HK-2 (cell line): Measurements from ENCODE around the gene OVOL1.
"Not testable (repeated sequence)": the region's sequence is repeated elsewhere in the genome, so short reads cannot be mapped to it uniquely, and the experiment has no call there.

Source experiments
- DNase-seq: peaks from one replicate; pipeline ENCODE4 v3.0.0-alpha.2; 2018; ENCODE audit not compliant: unreplicated experiment

OVOL1 gene

DNA sequence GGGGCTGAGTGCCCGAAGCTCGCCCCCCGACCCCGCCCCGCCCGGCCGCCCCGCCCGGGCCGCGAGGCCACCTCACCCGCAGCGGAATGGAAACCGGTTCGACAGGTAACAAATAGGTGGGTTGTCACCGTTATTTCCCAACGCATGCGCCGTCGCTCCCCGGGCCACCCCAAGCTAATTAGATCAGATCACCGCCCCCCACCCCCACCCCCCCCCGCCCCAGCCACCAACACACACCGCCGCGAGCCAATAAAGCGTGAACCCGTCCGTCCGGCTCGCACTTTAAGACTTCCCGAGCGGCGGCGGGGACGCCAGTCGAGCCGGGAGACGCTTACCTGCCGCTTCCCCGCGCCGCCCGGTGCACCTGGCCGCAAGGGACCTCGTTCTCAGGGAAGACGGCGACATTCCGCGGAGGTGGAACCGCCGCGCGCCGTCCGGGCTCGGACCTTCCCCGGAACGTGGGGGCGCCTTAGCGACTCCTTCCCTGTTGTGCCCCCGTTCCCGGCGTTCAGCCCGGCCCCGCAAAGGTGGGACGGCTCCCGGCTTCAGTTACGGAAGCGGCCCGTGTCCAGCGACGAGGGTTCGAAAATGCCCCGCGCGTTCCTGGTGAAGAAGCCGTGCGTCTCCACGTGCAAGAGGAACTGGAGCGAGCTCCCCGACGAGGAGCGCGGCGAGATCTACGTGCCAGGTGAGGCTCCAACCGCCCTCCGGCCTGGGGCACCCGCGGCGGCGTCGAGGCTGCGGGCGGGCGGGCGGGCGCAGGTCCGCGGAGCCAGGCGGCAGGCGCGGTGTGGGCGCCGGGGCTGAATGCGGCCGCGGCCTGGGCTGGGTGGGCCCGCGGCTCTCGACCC is at the start of gene OVOL1:
OVOL1 (plus strand) TSS at position 278 of the 851 bp plus-strand sequence; CDS start at position 589, 311 bp downstream.
- no peak for DNase-seq

DNA sequence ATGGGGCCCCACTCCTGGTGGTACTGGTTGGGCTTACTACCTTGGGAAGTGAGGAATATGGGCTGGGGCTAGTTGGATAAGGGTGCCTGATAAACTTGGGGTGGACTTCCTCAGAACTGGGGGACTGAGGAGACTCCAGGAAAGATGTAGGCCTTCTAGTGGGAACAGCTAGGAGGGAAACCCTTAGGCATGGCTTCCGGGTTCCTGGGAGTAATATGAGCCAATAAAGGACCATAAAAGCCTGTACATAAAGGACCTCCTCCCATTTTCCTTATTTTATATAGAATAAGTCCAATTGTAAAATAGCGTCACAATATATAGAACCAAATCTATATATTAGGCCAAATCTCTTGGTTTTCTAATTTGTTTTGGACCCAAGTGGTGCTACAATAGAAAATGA is 47.8 kb upstream of the OVOL1 start:
- DNase-seq, result no peak

DNA sequence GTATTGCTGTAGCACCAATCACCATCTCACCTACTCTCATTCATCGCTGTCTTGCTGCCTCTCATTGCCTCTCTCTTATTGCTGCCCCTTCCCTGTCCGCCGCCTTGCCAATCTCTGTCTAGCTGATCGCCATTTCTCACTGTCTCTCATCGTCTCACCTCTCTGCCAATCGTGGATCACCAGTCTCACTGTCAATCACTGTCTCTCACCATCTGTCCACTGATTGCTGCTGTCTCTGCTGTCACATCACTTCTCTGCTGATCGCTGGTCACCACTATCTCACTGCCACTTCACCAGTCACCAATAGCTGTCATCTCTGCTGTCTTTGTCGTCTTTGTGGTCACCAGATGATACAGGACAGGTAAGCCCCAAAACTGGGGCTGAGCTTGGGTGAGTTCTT is 45.7 kb upstream of the OVOL1 start:
- DNase-seq, result no peak

DNA sequence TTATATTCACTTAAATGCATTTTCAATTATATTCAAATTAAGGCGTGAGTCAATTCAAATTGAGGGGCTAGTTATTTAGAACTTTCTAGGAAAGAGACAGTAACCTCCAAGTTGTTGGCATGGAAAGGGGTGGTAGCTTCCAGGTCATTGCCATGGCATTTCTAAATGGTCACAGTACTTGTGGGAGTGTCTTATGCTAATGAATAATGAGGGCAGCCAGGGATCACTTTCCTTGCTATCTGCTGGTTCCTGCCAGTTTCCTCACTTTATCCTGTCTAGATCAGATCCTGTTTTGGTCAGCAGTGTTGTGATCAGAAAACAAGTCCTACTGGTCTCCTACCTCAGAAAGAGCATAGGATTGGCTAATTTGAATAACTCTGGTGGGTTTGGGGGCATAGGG is 44.5 kb upstream of the OVOL1 start:
- DNase-seq, result no peak

DNA sequence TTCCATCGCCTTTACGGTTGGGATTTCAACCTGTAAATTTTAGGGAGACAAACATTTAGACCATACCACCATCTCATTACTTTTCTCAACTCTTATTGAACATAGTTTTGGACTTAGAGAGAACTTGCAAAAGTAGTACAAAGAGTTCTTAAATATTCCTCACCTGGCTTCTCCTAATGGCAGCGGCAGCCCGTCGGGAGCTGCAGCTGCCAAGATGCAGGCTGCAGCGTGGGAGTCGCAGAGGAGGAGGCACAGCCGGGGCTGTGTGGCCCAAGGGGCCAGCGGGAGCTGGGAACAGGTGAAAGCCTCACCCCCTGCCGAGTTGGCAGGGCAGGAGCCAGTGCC is 43.2 kb upstream of the OVOL1 start:
- no peak for DNase-seq

DNA sequence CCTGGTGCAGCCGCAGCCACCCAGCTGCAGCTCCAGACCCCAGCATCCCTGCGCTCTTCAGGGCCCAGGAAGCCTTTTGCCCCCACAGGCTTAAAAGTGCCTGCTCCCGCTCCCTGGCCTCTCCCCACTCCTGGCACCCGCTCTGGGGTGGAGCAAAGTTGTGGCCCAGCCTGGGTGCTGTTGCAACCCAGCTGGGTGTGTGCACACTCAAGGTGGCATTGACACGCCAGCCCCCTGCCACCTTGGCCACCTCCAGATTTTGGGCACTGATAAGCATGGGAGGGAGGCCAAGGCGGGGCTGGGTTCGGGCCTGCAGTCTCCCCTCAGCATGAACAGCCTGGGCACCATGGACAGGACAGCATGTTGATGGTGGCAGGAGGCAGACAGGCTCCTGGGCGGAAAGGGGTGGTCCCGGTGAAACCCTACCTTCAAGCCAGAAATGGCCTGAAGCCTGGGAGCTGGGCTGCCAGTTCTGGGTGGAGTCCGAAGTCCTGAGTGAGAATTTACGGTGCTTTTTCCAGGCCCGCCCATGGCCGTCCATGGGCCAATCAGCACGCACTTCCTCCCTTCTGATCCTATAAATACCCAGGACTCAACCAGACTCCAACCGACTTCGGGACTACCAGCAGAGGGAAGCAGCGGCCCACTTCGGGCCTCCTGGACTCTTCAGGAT is 42.7 kb upstream of the OVOL1 start:
- no peak for DNase-seq

DNA sequence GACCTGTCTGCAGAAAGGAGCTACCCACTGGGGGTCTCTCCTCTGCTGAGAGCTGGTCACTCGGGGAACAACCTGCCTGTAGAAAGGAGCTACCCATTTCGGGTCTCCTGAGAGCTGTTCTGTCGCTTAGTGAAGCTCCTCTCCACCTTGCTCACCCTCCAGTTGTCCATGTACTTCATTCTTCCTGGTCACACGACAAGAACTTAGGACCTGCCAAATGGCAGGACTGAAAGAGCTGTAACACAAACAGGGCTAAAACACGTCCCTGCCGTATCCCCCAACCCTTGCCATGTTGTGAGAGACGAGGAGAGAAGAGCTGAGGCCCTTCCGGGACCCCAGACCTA is 42.2 kb upstream of the OVOL1 start:
- no peak for DNase-seq

DNA sequence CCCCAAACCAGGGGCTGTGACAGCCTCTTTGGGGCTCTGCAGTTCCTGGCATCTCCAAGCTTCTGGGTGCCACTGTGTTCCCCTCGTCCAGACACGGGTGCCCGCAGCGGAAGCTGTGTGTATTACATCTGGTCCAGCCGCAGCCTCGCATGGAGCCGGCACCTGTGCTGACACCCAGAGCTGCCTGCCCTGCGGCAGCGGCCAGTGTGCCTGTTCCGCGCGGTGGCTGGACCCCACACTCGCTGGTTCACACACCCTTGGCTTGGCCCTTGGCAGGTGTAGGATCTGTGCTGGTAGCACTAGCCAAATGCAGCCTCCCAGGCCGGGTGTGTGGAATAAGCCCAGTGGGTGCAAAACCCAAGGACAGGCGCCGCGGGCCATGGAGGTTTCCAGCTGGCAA is 41.8 kb upstream of the OVOL1 start:
- DNase-seq, result no peak

DNA sequence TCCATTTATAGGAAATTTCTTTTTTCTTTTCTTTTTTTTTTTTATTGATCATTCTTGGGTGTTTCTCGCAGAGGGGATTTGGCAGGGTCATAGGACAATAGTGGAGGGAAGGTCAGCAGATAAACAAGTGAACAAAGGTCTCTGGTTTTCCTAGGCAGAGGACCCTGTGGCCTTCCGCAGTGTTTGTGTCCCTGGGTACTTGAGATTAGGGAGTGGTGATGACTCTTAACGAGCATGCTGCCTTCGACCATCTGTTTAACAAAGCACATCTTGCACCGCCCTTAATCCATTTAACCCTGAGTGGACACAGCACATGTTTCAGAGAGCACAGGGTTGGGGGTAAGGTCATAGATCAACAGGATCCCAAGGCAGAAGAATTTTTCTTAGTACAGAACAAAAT is 24.7 kb upstream of the OVOL1 start:
- DNase-seq, result not testable (repeated sequence)

DNA sequence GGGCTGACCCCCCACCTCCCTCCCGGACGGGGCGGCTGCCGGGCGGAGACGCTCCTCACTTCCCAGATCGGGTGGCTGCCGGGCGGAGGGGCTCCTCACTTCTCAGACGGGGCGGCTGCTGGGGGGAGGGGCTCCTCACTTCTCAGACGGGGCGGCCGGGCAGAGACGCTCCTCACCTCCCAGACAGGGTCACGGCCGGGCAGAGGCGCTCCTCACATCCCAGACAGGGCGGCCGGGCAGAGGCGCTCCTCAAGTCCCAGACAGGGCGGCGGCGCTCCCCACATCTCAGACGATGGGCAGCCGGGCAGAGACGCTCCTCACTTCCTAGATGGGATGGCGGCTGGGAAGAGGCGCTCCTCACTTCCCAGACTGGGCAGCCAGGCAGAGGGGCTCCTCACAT is 24.0 kb upstream of the OVOL1 start:
- not testable (repeated sequence) for DNase-seq

DNA sequence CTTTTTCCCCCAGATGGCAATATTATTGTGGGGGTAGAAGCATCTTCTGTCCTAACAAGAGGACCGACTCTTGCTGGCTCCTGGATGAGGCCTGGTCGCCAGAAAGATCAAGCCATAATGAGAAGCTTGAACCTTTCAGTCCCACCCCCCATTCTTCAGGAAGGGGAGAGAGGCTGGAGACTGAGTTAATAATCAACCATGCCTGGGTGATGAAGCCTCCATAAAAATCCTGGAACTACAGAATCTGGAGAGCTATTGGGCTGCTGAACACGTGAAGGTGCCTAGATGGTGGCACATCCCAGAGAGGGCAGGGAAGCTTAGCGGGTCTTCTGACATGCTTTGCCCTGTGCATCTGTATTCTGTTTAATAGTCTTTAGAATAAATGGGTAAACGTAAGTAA is 22.4 kb upstream of the OVOL1 start:
- no peak for DNase-seq

DNA sequence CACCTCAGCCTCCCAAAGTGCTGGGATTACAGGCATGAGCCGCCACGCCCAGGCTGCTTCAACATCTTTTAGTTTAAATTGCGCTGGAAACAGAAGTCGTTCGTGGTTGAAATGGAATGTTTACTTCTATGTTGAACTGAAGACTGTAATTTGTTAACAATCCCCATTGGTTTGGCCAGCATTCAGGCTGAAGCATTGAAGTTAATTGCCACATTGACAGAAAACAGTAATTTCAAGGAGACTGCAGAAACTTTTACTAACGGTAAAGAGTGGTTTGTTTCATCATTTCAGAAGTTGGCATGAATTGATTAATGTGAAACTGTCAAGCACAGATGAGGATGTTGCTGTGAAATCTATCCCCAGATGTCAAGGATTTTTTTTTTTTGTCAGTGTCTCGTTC is 20.3 kb upstream of the OVOL1 start:
- no peak for DNase-seq

DNA sequence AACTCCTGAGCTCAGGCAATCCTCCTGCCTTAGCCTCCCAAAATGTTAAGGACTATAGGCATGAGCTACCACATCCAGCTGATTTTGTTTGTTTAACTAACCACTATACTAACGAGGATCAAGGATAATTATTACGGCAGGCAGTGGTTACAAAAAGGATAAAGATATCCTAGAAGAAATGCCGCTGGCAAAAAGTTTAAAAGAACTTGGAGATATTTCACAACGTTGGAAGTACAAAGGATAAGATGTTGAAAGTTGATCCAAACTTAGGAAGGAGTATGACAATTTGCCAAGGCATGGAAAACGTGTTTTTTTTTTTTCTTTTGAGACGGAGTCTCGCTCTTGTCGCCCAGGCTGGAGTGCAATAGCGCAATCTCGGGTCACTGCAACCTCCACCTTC is 19.5 kb upstream of the OVOL1 start:
- no peak for DNase-seq

DNA sequence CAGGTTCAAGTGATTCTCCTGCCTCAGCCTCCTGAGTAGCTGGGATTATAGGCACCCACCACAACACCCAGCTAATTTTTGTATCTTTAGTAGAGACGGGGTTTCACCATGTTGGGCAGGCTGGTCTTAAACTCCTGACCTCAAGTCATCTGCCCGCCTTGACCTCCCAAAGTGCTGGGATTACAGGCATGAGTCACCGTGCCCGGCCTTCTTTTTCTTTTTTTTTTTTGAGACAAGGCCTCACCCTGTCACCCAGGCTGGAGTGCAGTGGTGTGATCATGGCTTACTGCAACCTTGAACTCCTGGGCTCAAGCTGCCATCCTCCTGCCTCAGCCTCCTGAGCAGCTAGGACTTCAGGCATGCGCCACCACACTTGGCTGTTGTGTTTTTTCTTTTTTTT is 19.1 kb upstream of the OVOL1 start:
- DNase-seq, result not testable (repeated sequence)

DNA sequence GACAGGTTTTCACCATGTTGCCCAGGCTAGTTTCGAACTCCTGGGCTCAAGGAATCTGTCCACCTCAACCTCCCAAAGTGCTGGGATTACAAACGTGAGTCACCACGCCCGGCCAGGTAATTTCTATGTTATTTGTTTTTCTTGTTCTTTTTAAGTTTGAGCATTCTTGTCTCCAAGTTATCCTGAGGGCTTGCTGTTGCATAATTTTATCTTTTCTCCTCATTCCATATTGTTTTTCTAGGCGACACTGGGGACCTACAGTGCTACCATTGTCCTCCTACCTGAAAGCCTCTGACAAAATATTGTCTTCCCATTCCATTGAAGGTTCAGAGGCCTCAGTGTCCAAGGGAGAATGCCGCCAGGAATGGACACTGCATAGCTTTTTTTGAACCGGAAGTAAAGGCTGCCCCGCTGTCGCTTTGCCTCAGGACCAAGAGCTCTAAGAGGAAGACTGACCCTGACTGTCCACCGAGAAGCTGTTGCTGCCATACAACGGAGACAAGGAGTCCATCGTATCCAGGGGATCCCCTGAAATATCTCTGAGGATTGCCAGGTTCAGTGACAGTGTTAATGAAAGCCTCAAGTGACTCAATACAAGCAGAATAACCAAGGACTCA is 15.8 kb upstream of the OVOL1 start:
- no peak for DNase-seq

DNA sequence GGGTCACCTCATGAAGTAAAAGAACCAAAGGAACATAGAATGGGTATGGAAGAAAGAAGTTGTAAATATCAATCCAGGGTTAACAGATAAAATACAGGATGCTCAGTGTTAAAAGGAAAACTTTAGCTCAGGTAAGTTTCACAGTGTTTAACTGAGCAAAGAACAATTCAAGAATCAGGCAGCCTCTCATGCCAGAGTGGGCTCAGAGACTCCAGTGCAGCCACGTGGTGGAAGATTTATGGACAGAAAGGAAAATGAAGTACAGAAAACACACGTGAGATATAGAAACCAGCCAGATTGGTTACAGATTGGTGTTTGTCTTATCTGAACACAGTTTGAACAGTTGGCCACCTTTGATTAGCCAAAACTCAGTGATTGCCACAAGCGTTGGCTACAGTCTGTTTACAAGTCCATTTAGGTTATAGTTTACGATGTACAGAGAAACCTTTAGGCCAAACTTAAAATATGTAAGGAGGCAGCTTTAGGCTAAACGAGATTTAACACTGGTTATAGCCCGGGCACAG is 15.2 kb upstream of the OVOL1 start:
- DNase-seq, result no peak

DNA sequence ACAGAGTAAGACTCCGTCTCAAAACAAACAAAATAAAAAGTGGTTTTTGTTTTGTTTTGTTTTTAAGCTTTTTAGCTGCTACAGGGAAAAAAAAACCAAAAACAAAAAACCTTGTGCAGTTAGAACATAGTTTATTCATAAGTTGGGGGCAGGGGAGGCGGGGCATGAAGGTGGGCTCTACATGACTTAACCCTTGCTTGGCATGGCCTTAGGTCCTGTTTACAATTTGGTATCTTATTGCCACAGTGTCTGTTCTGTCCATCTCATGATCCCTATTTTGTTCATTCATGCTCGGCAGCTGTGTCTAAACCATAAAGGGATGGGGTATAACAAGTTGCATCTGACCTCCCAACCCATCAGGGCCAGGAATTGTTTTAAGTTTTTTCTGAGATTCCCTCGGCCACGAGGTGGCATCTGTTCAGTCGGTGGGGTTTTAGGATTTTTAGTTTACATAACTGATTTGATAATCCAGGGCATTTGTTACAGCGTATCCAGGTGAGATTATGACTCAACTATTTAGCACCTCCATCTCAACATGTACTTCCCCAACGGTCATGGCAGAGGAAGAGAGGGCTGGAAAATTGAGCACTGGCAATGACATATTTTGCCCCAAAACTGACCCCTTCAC is 13.0 kb upstream of the OVOL1 start:
- DNase-seq, result no peak

DNA sequence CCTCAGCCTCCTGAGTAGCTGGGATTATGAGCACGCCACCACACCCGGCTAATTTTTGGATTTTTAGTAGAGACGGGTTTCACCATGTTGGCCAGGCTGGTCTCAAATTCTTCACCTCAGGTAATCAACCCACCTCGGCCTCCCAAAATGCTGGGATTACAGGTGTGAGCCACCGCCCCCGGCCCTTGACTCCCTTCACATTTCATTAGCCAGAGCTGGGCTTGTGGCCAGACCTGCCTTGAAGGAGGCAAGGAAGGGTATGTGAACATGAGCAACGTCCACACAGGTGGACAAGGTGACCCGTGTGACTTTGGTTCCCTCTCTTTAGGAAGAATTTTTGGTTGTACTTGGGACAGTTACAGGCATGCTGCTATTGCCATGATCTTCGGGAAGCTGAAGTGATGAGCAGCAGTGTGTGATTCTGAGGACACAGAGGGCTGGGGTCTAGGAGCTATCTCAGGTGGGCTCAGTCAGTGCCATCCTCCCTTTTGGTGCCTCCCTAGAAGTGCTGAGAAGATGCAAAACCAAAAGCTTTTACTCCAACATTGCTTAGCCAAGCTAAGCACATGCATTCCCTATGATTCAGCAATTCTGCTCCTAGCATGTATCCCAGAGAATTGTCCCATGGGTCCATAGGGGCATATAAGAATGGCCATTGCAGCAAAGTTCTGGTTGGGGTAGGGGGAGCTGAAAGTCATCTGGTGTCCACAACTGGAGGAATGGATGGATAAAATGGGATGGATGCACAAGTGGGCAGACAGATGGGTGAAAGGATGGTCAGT is 12.1 kb upstream of the OVOL1 start:
- no peak for DNase-seq

DNA sequence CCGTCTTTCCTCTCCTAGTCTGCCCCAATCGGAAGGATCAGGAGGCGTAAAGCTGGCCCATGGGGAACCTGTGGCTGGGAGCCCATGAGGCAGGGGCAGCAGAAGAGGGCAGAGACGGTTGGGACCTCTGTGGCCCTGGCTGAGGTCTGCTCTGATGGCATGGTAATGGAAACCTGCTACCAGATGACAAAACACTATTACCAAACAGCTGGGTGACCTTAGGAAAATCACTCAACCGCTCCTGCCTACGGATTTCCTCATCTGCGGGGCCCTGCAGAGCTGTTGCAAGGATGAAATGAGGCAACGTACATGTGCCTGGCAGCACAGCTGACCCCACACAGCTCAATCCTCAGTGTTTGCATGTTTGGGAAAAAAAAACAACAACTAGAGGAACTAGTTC is 10.7 kb upstream of the OVOL1 start:
- no peak for DNase-seq

DNA sequence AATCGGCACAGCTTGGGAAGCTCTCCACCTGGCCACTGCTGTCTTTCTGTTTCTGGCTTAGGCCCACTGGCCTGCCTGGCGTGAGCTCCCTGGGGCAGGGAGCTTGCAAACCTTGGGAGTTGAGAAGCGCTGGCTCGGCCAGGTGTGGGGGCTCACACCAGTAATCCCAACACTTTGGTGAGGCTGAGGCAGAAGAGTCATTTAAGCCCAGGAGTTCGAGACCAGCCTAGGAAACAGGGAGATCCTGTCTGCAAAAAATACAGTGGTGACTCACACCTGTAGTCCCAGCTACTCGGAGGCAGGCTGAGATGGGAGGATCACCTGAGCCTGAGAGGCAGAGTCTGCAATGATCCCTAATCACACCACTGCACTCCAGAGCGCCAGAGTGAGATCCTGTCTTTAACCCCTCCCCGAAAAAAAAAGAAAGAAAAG is 10.1 kb upstream of the OVOL1 start:
- DNase-seq, result no peak

DNA sequence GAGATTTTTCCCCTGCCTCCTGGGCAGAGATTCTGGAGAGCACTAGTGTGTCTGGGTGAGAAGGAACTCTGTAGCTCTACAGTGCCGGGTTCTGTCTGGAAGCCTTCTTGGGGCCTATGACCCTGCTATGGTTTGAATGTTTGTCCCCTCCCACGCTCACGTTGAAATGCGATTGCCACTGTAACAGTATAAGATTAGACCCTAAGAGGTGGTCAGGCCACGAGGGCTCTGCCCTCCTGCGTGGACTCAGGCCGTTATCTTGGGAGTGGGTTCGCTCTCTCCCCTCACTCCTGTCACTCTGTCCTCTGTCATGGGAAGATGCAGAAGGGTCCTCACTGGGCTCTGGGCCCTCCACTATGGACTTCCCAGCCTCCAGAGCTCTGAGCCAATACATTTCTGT is 9.6 kb upstream of the OVOL1 start:
- DNase-seq, result no peak
